ENCODE measurements around the gene POGLUT2. TPM values are rescaled to one million over a fixed set of nuclear protein-coding genes. Genes with fewer than 3 reads are reported as not detected.

POGLUT2 gene
- total RNA-seq, 1 donor from 2014 or later = 50.2 TPM

DNA sequence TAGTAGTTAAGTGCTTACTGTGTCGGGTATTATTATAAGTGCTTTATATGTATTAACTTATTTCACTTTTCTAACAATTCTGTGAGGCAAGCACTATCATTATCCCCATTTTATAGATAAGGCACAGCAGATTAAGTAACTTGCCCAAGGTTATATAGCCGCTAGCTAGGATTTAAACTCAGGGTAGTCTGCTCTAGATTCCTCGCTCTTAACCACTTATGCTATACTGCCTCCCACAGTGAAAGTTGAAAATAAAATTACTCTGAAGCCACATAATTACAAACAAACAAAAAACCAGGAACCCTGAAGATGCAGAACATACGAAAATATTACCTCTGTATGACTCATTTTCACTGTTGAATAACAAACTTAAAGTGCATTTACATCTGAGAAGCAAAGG is 29.1 kb downstream of the POGLUT2 start:
- DNase-seq (ENCODE audit: low read depth) = peak; percentile 17

DNA sequence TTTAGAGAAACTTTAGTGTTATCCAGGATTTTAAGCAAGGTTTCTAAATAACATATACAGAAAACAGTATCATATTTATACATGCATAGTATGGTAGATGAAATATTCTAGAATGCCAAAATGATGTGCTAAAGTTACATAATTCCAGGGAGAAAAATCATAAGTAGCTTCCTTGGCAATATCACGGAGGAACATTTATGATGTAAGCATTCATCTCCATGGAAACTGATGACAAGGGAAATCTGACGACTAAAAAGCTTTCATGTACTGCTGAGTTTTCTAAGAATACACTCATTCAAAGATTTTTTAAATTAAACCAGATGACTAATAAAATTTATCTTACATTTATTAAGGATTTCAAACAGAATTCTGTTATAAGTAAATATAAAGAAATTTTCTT is 29.9 kb downstream of the POGLUT2 start:
- DNase-seq (ENCODE audit: low read depth) = no peak

DNA sequence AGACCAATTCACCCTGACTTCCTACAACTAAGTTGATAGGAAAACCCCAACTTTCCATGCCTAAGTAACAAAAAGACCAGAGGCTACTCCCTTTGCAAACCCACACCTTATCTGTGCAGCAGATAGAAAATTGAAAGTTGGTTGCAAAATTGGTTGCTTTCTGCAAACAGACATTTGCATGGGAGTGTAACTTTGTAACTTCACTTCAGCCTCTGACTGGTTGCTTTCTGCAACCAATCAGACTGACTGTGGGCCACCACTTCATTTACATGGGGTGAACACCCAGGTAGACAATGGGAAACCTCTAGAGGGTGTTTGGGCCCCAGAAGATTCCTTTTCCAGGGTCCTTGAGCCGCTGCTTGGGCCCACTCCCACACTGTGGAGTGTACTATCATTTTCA is 35.0 kb downstream of the POGLUT2 start:
- no peak for DNase-seq (ENCODE audit: low read depth)

DNA sequence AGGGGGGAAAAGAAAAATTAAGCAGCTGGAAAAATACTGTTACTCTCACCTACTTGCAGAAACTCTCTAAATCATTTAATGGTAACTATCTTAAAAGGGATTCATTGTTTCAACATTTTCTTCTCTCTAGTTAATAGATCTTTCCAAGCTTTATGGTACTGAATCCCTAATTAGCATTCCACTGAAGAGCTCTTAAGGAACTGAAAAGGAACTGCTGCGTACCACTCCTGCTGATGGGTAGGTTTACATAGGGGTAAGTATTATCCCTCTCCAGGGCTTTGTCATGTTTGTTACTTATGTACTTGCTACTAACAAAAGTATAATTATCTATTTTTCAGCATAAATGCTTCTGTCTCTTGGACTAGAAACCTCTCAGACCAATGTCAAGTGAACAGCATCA is 37.7 kb downstream of the POGLUT2 start:
- DNase-seq (ENCODE audit: low read depth) = no peak

DNA sequence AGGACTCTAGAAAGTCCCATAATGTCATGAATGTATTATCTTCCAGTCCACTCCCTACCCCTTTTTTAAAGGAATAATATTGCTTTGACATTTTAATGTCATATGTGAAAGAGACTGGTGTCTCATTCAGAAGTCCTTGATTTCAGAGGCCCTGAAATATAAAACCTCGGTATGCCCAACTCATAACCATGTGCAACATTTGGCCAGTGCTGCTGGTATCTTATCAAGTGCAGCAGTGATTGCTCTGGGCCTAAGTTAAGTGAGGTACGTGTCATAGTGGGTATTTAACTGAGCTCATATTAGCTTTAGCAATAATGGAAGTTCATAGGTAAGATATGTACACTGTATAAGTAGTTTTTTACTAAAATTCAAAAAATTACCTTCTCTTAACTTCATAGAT is 39.9 kb downstream of the POGLUT2 start:
- no peak for DNase-seq (ENCODE audit: low read depth)

DNA sequence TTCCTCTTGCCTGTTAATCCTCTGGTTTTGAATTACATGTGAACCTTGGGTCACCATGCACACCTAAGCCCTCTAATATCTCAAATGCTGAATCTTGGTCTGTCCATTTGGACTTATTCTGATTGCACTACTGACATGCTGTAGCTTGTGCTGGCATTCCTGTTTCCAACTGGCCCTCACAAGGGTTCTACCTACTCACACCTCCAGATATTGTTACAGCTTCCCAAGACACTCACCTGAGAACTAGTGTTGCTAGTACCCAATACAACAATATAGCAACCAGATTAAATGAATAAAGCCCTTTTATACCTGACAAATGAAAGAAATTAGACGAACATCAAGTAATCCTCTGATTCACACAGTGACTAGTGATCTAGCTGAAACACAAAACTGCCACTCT is 41.8 kb downstream of the POGLUT2 start:
- no peak for DNase-seq (ENCODE audit: low read depth)

DNA sequence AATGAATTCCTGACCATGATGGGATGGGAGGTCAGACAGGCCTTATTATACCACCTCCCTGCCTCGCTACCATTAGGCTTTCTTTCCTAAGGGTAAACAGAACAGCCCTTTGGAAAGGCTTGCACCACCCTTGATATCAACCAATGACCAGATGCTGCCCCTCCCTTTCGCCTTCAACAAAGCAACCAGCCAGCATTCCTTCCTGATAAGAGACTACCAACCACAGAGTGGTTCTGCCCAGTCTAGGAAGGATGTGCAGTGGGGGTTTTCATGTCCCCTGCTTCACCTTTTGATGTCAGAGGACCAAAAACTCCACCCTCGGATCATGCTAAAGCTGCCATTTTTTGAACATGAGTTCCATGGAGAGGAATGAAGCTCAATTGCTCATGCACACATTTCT is 46.9 kb downstream of the POGLUT2 start:
- no peak for DNase-seq (ENCODE audit: low read depth)

DNA sequence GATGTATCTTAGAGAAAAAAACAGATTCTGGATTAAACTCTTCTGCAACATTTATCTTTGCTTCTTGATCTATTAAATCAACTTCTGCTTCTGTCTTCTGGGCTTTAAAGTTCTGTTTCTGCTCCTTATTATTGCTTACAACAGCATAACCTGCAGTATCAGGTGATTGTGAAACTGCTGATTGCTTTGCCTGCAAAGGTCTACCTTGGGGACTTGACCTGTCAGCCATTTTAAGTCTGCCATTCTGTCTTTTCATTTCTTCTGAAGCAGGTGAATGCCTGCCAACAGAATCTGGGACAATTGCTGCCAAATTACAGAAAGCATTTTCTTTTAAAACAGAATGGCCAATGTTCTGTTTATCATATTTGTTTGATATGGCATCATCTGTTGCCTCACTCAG is 56.3 kb downstream of the POGLUT2 start:
- no peak for DNase-seq (ENCODE audit: low read depth)

DNA sequence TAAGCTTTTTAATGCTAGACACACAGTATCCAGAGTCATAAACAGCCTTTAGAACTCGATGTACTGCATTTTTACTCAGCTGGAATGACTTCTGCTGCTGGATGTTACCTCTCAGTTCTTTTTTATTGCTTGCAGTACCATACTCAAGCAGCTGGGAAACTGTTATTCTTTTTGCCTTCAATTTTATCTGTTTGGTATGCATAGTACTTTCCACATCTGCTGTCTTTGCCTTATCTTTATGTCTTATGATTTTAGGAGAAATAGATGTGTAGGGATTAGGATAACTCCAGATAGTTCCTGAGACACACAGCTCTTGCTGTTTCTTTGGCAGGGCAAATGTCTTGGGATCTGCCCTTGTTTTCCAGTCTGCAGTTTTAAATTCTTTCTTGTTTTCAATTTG is 56.7 kb downstream of the POGLUT2 start:
- DNase-seq (ENCODE audit: low read depth) = no peak

Other genes with a start within 250 kb of the POGLUT2 start
- 59.9 and 76.1 TPM in 2 replicates for gene TPP2, start 202.0 kb downstream of the POGLUT2 start, total RNA-seq
- gene METTL21C, start 103.9 kb downstream of the POGLUT2 start, total RNA-seq = not detected in 2 replicates
- 16.0 and 37.0 TPM in 2 replicates for gene TEX30, start 25.2 kb downstream of the POGLUT2 start, total RNA-seq
- 13.2 and 56.8 TPM in 2 replicates for gene BIVM, start 143 bp upstream of the POGLUT2 start, total RNA-seq
- 78.0 TPM in 2 replicates for gene ERCC5, start 47.1 kb upstream of the POGLUT2 start, total RNA-seq